Nucleus accumbens (tissue), 56 donors: ENCODE data around the gene VCX3A.
"Not testable (repeated sequence)": the region's sequence is repeated elsewhere in the genome, so short reads cannot be mapped to it uniquely, and the experiment has no call there.

Experiments used
- DNase-seq, 56 donors: peaks; one replicate each; lab custom pipeline; 2025; lab: John Stamatoyannopoulos, UW

The VCX3A gene

GRCh38 chrX:6535018-6535417 lies at the start of gene VCX3A:
Gene VCX3A (minus strand): TSS chrX:6535118. CDS start chrX:6534497, 621 bp downstream.
- not testable (repeated sequence) for DNase-seq

- no peak for DNase-seq
Measured at GRCh38 chrX:6574762-6575161, 39.8 kb upstream of the VCX3A start.

- no peak for DNase-seq
Measured at GRCh38 chrX:6568031-6568430, 33.1 kb upstream of the VCX3A start.

GRCh38 chrX:6558979-6559378 lies 24.1 kb upstream of the VCX3A start:
- no peak for DNase-seq

GRCh38 chrX:6557690-6558089 lies 22.8 kb upstream of the VCX3A start:
- no peak for DNase-seq

DNA sequence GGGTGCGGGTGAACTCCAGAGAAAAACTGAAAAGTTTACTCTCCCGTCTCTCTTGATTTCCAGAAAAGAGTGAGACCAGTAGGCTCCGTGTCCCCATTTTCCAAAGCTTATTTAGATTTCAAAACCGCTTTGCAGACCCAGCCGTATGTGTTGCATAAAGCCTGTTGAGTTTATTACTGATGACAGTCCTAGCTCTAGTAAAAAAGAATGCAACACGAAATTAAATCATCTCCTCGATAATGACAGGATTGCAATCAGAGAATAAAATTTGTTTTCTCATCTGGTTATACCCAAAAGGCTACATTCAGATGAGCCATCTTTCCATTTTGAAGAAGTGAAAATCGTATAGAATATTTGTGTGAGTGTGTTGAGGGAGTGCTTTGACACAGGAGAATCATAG lies 16.1 kb upstream of the VCX3A start:
- DNase-seq = no peak

DNA sequence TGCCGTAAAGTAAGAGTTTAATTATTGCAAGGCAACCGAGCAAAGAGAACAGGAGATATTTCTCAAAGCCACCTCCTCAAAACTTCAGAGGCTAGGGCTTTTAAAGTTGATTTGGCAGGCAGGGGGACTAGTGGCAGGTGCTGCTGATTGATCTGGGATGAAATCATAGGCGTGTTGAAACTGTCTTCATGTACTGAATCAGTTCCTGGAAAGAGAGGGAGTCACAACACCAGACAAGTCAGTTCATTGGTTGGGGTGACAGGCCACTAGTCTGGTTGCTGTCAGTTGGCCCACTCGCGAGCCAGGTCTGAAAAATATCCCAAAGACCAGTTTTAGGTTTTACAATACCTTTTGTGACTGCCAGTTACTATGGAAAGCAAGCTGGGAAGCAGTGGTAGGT lies 10.8 kb upstream of the VCX3A start:
- DNase-seq = no peak

GRCh38 chrX:6526564-6527136 lies 8.3 kb downstream of the VCX3A start:
- no peak for DNase-seq

- DNase-seq = no peak
Measured at GRCh38 chrX:6517376-6517775, 17.5 kb downstream of the VCX3A start.

DNA sequence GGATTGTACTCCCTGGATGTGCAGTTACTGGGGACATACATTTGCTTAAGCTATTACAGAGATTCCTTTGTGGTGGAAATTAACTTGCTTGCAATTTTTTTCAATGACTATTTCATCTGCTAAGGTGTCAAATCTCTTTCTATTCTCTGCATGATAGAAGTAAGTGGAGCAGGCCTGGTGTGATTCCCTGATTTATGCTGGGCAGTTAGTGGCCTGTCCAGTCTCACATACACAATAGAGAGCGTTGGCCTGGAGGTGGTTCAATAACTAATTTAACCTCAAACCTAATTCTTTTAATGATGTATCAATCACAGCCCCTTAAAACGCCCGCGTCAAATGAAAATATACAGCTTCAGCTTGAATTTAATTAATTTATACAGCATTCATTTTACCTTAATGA lies 28.5 kb downstream of the VCX3A start:
- no peak for DNase-seq

GRCh38 chrX:6505960-6506359 lies 29.0 kb downstream of the VCX3A start:
- DNase-seq = no peak

DNA sequence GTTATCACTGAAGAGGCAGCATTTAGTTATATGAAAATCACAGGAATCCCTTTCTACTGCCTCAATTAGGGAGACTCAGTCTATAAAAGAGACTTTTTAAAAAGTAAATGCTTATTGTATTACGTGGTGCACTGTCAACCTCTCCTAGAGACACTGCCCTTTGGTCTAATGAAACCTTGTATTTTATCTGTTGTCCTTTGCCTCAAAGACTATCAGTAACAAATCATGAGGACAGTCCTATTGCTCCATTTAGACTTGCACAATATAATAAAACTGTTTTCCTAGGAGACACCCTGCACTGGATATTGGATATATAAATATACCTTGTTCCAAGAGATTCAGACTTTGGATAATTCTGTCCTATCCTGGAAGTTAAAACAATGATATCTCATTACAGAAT lies 34.2 kb downstream of the VCX3A start:
- no peak for DNase-seq

- DNase-seq = no peak
Measured at GRCh38 chrX:6498324-6498723, 36.6 kb downstream of the VCX3A start.
